Ectodermal cell (in vitro differentiated cells): Measurements from ENCODE around the gene GZF1.
"Not testable (repeated sequence)": the region's sequence is repeated elsewhere in the genome, so short reads cannot be mapped to it uniquely, and the experiment has no call there.

Source experiments
- H3K27ac ChIP-seq: 2 replicates; pipeline ENCODE4 v1.7.0; 2013; ENCODE audit warnings: mild to moderate bottlenecking, low read depth, low read length; ENCODE audit not compliant: insufficient read depth, poor library complexity, severe bottlenecking
- H3K27me3 ChIP-seq: 2 replicates; pipeline ENCODE4 v1.7.0; 2013; ENCODE audit warnings: mild to moderate bottlenecking, low read length; ENCODE audit not compliant: insufficient read depth, control insufficient read depth, poor library complexity, severe bottlenecking
- H3K36me3 ChIP-seq: one replicate; pipeline ENCODE4 v1.7.0; 2013; ENCODE audit warnings: low read length; ENCODE audit not compliant: control insufficient read depth, insufficient read depth
- H3K4me1 ChIP-seq: one replicate; pipeline ENCODE4 v1.7.0; 2013; ENCODE audit warnings: low read length; ENCODE audit not compliant: control insufficient read depth, insufficient read depth
- H3K4me3 ChIP-seq: 2 replicates; pipeline ENCODE4 v1.7.0; 2013; ENCODE audit warnings: low read depth, low read length, control low read depth; ENCODE audit not compliant: insufficient read depth
- H3K9me3 ChIP-seq: 2 replicates; pipeline ENCODE4 v1.7.0; 2013; ENCODE audit warnings: mild to moderate bottlenecking, low read length, moderate library complexity; ENCODE audit not compliant: control insufficient read depth
- WGBS, 2 experiments: methylation state at CpG; one replicate each; pipeline ENCODE4 v1.1.7; 2013; ENCODE audit warnings: missing lambda C conversion rate in 2 of 2; 5-methylcytosine and 5-hydroxymethylcytosine counted together

GZF1 gene

GRCh38 chr20:23343590-23343989, 18.4 kb upstream of the GZF1 start:
- no peaks in the 10 kb centered on the region for H3K27me3 ChIP-seq
- no peaks in the 10 kb centered on the region for H3K36me3 ChIP-seq
- no peaks in the 10 kb centered on the region for H3K4me1 ChIP-seq
- H3K27ac ChIP-seq: no peak overlapping the region
- no peaks in the 10 kb centered on the region for H3K9me3 ChIP-seq
- WGBS, 2 experiments: 88 to 89% methylated on average over 1 of the region's 1 CpG
- no peak overlapping the region for H3K4me3 ChIP-seq

DNA sequence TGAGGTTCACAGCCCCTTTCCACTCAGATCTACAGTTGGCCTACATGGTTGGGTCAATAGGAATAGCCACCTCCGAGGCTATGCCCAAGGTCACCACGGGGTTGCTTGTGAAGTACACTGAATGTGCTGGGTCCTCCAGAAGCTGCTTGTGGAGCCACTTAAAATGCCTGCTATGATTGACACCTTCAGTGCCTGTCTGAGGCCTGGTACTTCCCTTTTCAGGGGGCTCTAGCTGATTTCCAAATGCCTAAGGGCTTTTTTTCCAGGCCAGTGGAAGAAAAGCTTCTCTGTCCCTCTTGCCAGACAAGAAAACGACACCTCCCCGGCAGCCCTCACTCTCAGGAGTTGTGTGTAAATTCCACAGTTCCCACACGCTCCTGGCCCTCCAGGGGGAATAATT, 17.6 kb upstream of the GZF1 start:
- 91 to 92% methylated on average over 5 of the region's 5 CpGs for WGBS, 2 experiments
- Histone ChIP-seq H3K9me3 (no peaks in the 10 kb centered on the region), H3K36me3 (no peaks in the 10 kb centered on the region), H3K27me3 (no peaks in the 10 kb centered on the region), H3K4me1 (no peaks in the 10 kb centered on the region), H3K27ac (no peak overlapping the region), H3K4me3 (no peak overlapping the region)

DNA sequence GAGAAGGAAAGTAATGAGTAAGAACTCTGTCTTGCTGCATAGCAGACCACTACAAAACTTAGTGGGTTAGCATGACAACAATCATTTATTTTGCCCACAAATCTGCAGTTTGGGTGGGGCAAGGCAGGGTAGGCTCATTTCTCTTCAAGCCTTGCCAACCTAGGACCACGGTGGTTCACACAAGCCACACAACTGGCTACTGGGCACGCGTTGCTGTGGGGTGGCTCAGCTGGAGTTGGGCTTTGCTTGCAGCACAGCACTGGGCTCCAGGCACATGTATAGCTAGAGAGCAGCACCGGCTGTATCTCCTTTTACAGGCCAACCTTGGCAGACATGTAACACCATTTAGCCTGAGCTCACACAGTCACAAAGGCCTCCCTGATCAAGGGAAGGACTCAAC, 16.0 kb upstream of the GZF1 start:
- no peaks in the 10 kb centered on the region for H3K9me3 ChIP-seq
- H3K27ac ChIP-seq: no peak overlapping the region
- no peaks in the 10 kb centered on the region for H3K36me3 ChIP-seq
- H3K27me3 ChIP-seq: no peaks in the 10 kb centered on the region
- 93 to 97% methylated on average over 4 of the region's 4 CpGs for WGBS, 2 experiments
- no peaks in the 10 kb centered on the region for H3K4me1 ChIP-seq
- H3K4me3 ChIP-seq: no peak overlapping the region

- H3K9me3 ChIP-seq: no peaks in the 10 kb centered on the region
- H3K4me1 ChIP-seq: no peaks in the 10 kb centered on the region
- H3K36me3 ChIP-seq: no peaks in the 10 kb centered on the region
- H3K27me3 ChIP-seq: no peaks in the 10 kb centered on the region
- no peak overlapping the region for H3K27ac ChIP-seq
- no peak overlapping the region for H3K4me3 ChIP-seq
- WGBS, 2 experiments: 94 to 95% methylated on average over 6 of the region's 6 CpGs
Measured at GRCh38 chr20:23347791-23348190, 14.2 kb upstream of the GZF1 start.

- WGBS, 2 experiments: 75 to 76% methylated on average over 6 of the region's 6 CpGs
- not testable (repeated sequence) for H3K9me3 ChIP-seq, H3K36me3 ChIP-seq, H3K27me3 ChIP-seq, H3K4me3 ChIP-seq, H3K4me1 ChIP-seq, H3K27ac ChIP-seq
Measured at GRCh38 chr20:23348510-23348909, 13.5 kb upstream of the GZF1 start.

- H3K9me3 ChIP-seq: no peaks in the 10 kb centered on the region
- WGBS, 2 experiments: 16 to 17% methylated on average over 21 of the region's 23 CpGs
- peaks cover 3% of the 10 kb centered on the region for H3K36me3 ChIP-seq
- peak overlapping the region; percentile 96 for H3K27ac ChIP-seq
- peak overlapping the region; percentile 88 for H3K4me3 ChIP-seq
- H3K4me1 ChIP-seq: no peaks in the 10 kb centered on the region
- no peaks in the 10 kb centered on the region for H3K27me3 ChIP-seq
Measured at GRCh38 chr20:23349338-23350195, 12.4 kb upstream of the GZF1 start.

DNA sequence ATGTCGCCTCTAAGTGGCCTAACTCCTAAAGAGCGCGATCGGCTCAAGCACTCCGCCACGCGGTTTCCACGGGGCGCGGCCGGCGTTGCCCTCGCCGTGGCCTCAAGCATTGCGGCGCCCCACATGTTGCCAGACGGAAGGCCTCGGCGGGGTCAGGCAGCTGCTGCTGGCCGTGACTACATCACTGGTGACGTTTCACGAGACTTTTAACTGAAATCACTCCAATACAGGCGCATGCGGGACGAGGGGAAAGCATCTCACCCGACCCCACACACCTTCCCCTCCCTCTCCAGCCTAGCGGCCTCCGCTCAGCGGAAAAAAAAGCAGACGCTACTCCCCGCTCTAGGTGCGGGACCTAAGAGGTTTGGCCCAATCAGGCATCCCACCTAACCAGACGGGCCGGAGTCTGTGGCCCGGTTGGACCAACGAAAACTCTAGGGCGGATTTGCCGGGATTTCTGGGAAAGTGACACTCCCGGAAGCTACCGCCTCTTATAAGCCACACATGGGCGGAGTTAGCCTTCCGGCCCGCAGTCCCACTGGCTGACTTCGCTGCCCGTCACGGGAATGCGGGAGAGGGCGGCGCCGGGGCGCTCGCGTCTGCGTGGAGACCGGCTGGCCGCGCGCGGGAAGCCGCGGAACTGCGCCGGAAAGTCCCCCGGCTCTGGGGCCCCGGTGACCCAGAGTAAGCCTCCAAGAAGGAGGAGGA, 11.6 kb upstream of the GZF1 start, which contains the start of gene NXT1:
Gene NXT1 (plus strand): TSS at position 596 of the 708 bp plus-strand sequence. CDS start 3,251 bp downstream, outside the sequence.
- Histone ChIP-seq H3K4me1 (no peaks in the 10 kb centered on the region), H3K27ac (peak within 1 kb of the TSS; percentile 96), H3K4me3 (peak within 1 kb of the TSS; percentile 88), H3K27me3 (no peaks in the 10 kb centered on the region), H3K9me3 (no peaks in the 10 kb centered on the region), H3K36me3 (peaks cover 9% of the 10 kb centered on the region)
- 0% methylated on average over 65 of the region's 65 CpGs for WGBS, 2 experiments

DNA sequence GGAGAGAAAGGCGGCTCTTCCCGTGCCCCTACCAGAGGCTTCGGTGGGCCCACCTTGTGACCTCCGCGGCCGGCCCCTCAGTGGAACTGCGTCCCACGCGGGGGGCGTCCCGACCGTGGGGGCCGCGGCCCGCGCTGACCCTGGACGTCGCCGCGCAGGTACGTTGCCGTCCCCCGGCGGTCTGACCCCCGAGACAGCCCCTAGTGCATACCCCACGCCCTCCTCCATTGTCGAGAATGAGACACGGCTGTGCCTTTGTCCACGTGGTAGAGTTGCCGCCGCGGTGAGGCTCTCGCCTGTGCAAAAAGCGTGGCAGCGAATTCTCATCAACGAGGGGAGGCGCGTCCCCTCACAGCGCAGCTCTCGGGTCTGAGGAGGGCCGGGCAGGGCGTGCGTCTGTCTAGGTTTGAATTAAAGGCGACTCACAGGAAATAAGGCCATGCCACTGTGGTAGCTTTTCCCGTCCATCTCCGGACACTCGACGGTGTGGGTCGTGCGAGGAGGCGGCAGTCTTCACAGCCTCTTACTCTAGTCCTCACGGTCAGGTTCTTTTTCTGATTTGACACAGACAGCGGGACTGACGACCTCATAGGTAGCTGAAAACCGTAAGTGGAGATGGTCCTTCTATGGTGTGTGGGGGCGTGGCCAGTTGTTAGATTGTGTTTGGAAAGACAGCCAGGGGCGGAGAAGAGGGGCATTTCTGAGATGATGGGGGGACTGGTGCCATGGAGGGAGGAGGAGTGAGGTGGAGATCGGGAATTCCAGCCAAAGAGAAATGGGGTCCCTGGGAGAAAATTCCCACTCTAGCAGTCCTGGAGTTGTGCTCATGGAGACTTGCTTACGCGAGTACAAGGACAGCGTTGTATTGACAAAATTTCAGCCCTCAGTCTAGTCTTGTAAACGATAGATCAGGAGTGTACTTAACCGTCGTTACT, 10.8 kb upstream of the GZF1 start:
- WGBS, 2 experiments: 3% methylated on average over 62 to 64 of the region's 64 CpGs
- Histone ChIP-seq H3K36me3 (peaks cover 12% of the 10 kb centered on the region), H3K27me3 (no peaks in the 10 kb centered on the region), H3K9me3 (no peaks in the 10 kb centered on the region), H3K27ac (no peak overlapping the region), H3K4me3 (peak overlapping the region; percentile 88), H3K4me1 (no peaks in the 10 kb centered on the region)

DNA sequence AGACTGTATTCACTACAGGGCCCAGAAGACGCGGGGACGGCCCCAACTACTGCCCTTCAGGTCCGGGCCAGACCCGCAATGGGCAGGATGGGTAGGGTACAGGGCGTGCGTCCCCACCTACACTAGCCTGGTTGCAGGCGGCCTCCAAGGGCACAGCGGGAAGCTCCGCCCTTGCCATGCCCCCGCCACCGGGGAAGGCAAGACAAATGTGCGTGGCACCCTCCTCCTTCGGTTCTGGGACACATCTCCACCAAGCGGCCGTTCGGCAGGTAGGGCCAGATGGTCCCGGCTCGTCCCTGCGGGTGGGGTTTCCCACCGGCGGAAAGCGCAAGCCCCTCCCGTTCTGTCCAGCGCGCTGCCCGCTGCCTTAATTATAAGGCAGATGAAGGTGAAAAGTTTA, 5.8 kb upstream of the GZF1 start:
- 92 to 93% methylated on average over 27 of the region's 27 CpGs for WGBS, 2 experiments
- Histone ChIP-seq H3K9me3 (no peaks in the 10 kb centered on the region), H3K27me3 (no peaks in the 10 kb centered on the region), H3K4me1 (peaks cover 8% of the 10 kb centered on the region), H3K36me3 (peaks cover 12% of the 10 kb centered on the region), H3K4me3 (no peak overlapping the region), H3K27ac (no peak overlapping the region)
